DND-41 (cell line): ENCODE results near the gene MYEF2.

Experiments used
- EZH2 ChIP-seq: IDR thresholded peaks from 3 replicates; pipeline ENCODE4 v1.6.1; 2012; ENCODE audit warnings: borderline replicate concordance, low read depth, mild to moderate bottlenecking, moderate library complexity, low read length, inconsistent platforms; ENCODE audit not compliant: severe bottlenecking
- TF ChIP-seq, protein P1 (sequence below): IDR thresholded peaks from 2 replicates; pipeline ENCODE4 v1.5.1; 2012; ENCODE audit warnings: borderline replicate concordance, low read length, moderate library complexity, mild to moderate bottlenecking; ENCODE audit not compliant: poor library complexity, severe bottlenecking; ENCODE audit errors: extremely low read depth

DNA sequence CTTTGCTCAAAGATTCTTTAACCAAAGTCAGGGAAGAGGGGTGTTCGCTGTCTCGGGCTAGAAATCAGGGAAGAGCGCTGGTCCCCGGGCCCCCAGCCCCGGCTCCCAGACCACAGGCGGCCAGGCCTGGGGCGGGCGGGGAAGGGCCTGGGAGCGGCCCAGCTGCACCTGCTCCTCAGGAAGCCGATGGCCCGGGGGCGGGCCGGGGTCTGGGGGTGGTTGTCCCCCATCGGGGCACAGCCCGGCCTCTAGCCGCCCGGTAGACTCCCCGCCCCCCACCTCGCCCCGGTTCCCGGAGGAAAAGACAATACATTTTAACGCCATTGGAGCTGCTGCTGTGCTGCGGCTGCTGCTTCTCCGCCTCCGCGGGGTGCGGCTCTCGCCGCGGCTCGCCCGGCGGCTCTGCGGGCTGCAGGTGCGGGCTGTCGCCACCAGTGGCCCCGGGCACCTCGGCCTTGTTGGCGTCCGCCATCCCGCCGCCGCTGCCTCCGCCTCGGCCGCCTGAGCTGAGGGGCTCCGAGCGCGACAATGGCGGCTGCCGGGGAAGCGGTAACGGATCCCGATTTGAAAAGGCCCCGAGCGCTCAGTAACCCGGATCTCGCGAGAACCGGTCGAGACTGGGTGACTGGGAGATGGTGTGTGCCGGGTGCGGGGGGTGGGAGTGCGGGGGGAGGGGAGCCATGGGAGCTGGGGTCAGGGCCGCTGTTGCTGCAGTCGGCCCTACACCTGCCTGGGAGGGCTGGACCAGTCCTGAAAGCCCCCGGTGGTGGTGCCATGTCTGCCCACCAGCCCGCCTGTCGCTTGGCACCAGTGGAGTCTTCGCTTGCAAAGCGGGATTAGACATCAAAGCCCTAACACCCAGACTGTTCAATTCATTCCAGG, at the start of gene MYEF2:
- TF ChIP-seq, protein P1, sequence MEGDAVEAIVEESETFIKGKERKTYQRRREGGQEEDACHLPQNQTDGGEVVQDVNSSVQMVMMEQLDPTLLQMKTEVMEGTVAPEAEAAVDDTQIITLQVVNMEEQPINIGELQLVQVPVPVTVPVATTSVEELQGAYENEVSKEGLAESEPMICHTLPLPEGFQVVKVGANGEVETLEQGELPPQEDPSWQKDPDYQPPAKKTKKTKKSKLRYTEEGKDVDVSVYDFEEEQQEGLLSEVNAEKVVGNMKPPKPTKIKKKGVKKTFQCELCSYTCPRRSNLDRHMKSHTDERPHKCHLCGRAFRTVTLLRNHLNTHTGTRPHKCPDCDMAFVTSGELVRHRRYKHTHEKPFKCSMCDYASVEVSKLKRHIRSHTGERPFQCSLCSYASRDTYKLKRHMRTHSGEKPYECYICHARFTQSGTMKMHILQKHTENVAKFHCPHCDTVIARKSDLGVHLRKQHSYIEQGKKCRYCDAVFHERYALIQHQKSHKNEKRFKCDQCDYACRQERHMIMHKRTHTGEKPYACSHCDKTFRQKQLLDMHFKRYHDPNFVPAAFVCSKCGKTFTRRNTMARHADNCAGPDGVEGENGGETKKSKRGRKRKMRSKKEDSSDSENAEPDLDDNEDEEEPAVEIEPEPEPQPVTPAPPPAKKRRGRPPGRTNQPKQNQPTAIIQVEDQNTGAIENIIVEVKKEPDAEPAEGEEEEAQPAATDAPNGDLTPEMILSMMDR: no peak
- TF ChIP-seq EZH2: no peak
